GM21717 (cell line): Measurements from ENCODE around the gene ADAM33.

Experiments used
- ATAC-seq: cut with Tn5 transposase; IDR thresholded peaks from one replicate; pipeline ENCODE4 v1.9.1; 2021; ENCODE audit warnings: mild to moderate bottlenecking, moderate library complexity; ENCODE audit not compliant: unreplicated experiment

Gene ADAM33

GRCh38 chr20:3652221-3652620 lies 29.6 kb downstream of the ADAM33 start:
- no peak for ATAC-seq

GRCh38 chr20:3651204-3651962 lies 30.4 kb downstream of the ADAM33 start:
- ATAC-seq: no peak

GRCh38 chr20:3648951-3649350 lies 32.9 kb downstream of the ADAM33 start:
- ATAC-seq: no peak

GRCh38 chr20:3647473-3647872 lies 34.3 kb downstream of the ADAM33 start:
- no peak for ATAC-seq

GRCh38 chr20:3646651-3647050 lies 35.2 kb downstream of the ADAM33 start:
- no peak for ATAC-seq

- no peak for ATAC-seq
Measured at GRCh38 chr20:3646067-3646440, 35.8 kb downstream of the ADAM33 start.

- ATAC-seq: no peak
Measured at GRCh38 chr20:3645309-3646066, 36.3 kb downstream of the ADAM33 start.

GRCh38 chr20:3640259-3640658 lies 41.6 kb downstream of the ADAM33 start:
- no peak for ATAC-seq

- ATAC-seq: no peak
Measured at GRCh38 chr20:3635346-3635745, 46.5 kb downstream of the ADAM33 start.

GRCh38 chr20:3633913-3634478 lies 47.8 kb downstream of the ADAM33 start:
- no peak for ATAC-seq

- ATAC-seq: no peak
Measured at GRCh38 chr20:3632311-3633004, 49.4 kb downstream of the ADAM33 start.

GRCh38 chr20:3631534-3631933 lies 50.3 kb downstream of the ADAM33 start:
- no peak for ATAC-seq

- no peak for ATAC-seq
Measured at GRCh38 chr20:3630429-3630828, 51.4 kb downstream of the ADAM33 start.

GRCh38 chr20:3629893-3630292 lies 51.9 kb downstream of the ADAM33 start:
- ATAC-seq: no peak

- ATAC-seq: no peak
Measured at GRCh38 chr20:3628502-3629314, 53.1 kb downstream of the ADAM33 start.

- ATAC-seq: no peak
Measured at GRCh38 chr20:3627476-3627875, 54.3 kb downstream of the ADAM33 start.

GRCh38 chr20:3622406-3622805 lies 59.4 kb downstream of the ADAM33 start:
- no peak for ATAC-seq

- no peak for ATAC-seq
Measured at GRCh38 chr20:3621111-3621510, 60.7 kb downstream of the ADAM33 start.
